NCI-H524 treated with DMSO at 0.1 percent for 48 hours (cell line): ENCODE measurements around the gene MAP2K6.
A peak's percentile ranks its signal among the peaks of the same experiment; 100 is the strongest.

Experiments used
- DNase-seq: peaks from one replicate; lab custom pipeline; 2025; lab: John Stamatoyannopoulos, UW

Gene MAP2K6

GRCh38 chr17:69414408-69415274 is at the start of gene MAP2K6:
MAP2K6 (plus strand) TSS chr17:69414697; CDS start chr17:69414985, 288 bp downstream.
- DNase-seq: peak; percentile 64

GRCh38 chr17:69367298-69367697 is 47.2 kb upstream of the MAP2K6 start:
- DNase-seq: no peak

GRCh38 chr17:69373069-69373468 is 41.4 kb upstream of the MAP2K6 start:
- no peak for DNase-seq

- no peak for DNase-seq
These were observed 39.3 kb upstream of the MAP2K6 start for GRCh38 chr17:69375229-69375628.

GRCh38 chr17:69388822-69389442 is 25.6 kb upstream of the MAP2K6 start:
- no peak for DNase-seq

- DNase-seq: no peak
These were observed 23.5 kb upstream of the MAP2K6 start for GRCh38 chr17:69390795-69391501.

GRCh38 chr17:69401251-69401650 is 13.2 kb upstream of the MAP2K6 start:
- DNase-seq: no peak

GRCh38 chr17:69402052-69402451 is 12.4 kb upstream of the MAP2K6 start:
- DNase-seq: no peak

- no peak for DNase-seq
These were observed 10.1 kb upstream of the MAP2K6 start for GRCh38 chr17:69404399-69404798.

- DNase-seq: no peak
These were observed 9.4 kb upstream of the MAP2K6 start for GRCh38 chr17:69405096-69405495.

- DNase-seq: no peak
These were observed 7.6 kb upstream of the MAP2K6 start for GRCh38 chr17:69406941-69407340.

GRCh38 chr17:69407759-69408158 is 6.7 kb upstream of the MAP2K6 start:
- DNase-seq: no peak

GRCh38 chr17:69410671-69411070 is 3.8 kb upstream of the MAP2K6 start:
- no peak for DNase-seq

GRCh38 chr17:69411766-69412165 is 2.7 kb upstream of the MAP2K6 start:
- no peak for DNase-seq

- DNase-seq: no peak
These were observed 2.2 kb upstream of the MAP2K6 start for GRCh38 chr17:69412251-69412671.

- no peak for DNase-seq
These were observed 934 bp downstream of the MAP2K6 start for GRCh38 chr17:69415431-69415830.

- no peak for DNase-seq
These were observed 3.3 kb downstream of the MAP2K6 start for GRCh38 chr17:69417545-69418483.

- DNase-seq: no peak
These were observed 4.0 kb downstream of the MAP2K6 start for GRCh38 chr17:69418535-69418934.

GRCh38 chr17:69423450-69423849 is 9.0 kb downstream of the MAP2K6 start:
- no peak for DNase-seq

- DNase-seq: no peak
These were observed 10.0 kb downstream of the MAP2K6 start for GRCh38 chr17:69424287-69425041.

GRCh38 chr17:69425978-69426377 is 11.5 kb downstream of the MAP2K6 start:
- DNase-seq: no peak
